Psoas muscle (tissue), 8 donors: ENCODE measurements around the gene LSP1. TPM values are rescaled to one million over a fixed set of nuclear protein-coding genes. Genes with fewer than 3 reads are reported as not detected.

Experiments
- ATAC-seq, 4 donors: fragments of 200-7000 bp; cut with Tn5 transposase; one replicate each; pipeline ENCODE4 v1.9.1; 2020; ENCODE audit warnings: moderate library complexity in 3 of 4, mild to moderate bottlenecking in 2 of 4
- DNase-seq, 2 donors: peaks; one replicate each; pipeline ENCODE4 v3.0.0-alpha.2; 2020
- H3K27ac ChIP-seq: fragments of 200-600 bp; one replicate; pipeline ENCODE4 v1.8.0; 2022
- H3K27me3 ChIP-seq, 3 donors: fragments of 200-600 bp in 1 of 3; one replicate each; pipeline versions ENCODE4 v1.6.1 to v1.8.0; 2013 to 2022; ENCODE audit warnings: low read length in 2 of 3, mild to moderate bottlenecking in 2 of 3, moderate library complexity in 1 of 3; ENCODE audit not compliant: insufficient read depth in 3 of 3
- H3K36me3 ChIP-seq, 2 donors: fragments of 200-600 bp in 1 of 2; one replicate each; pipeline versions ENCODE4 v1.6.1 to v1.8.0; 2013 to 2022; ENCODE audit warnings: low read depth in 1 of 2, mild to moderate bottlenecking in 1 of 2, moderate library complexity in 1 of 2; ENCODE audit not compliant: insufficient read depth in 1 of 2
- H3K4me1 ChIP-seq: fragments of 200-600 bp; one replicate; pipeline ENCODE4 v1.8.0; 2022
- H3K4me3 ChIP-seq: fragments of 200-600 bp; one replicate; pipeline ENCODE4 v1.8.0; 2022; ENCODE audit warnings: mild to moderate bottlenecking
- H3K9me3 ChIP-seq: fragments of 200-600 bp; one replicate; pipeline ENCODE4 v1.8.0; 2022
- CTCF ChIP-seq: fragments of 200-600 bp; IDR thresholded peaks from one replicate; pipeline ENCODE4 v1.8.0; 2022; ENCODE audit warnings: antibody characterized with exemption
- WGBS, 3 donors: extraction: QIAGEN DNeasy Blood & Tissue Kit; methylation state at CpG; one replicate each; pipeline versions ENCODE4 v1.1.6 to v1.1.7; 2013; 5-methylcytosine and 5-hydroxymethylcytosine counted together
- intact Hi-C, 2 donors: fragments of 100-400 bp; cut with DNase I; formaldehyde crosslinking; loops; one replicate each; pipeline versions ENCODE4 v1.11.0 to v1.14.2; 2022
- polyA plus RNA-seq, 3 donors: library from polyadenylated mRNA; stranded (reverse); fragments of 200-250 nt; gene quantifications; one replicate each; pipeline ENCODE4 v1.2.3, GENCODE V29; 2013
- total RNA-seq, 4 donors: library from RNA; stranded (reverse); fragmentation: NEBNext Ultra II Directional in 2 of 4; extraction: Animal tissue kit (Norgen Biotek cat#: 25700) in 2 of 4; gene quantifications; one replicate each; pipeline versions ENCODE4 v1.2.1 to v1.2.4, GENCODE V29; 2021 to 2023
- donor health status: healthy with polysubstance abuse.
- donor health status: DM: no; HTN: no; CAD: no; lungs with moderate emphysema.
- donor health status: Bipolar disorder and iron deficiency.
- donor health status: healthy.
- donor health status: DM: yes; HTN: yes; CAD: no.
- donor health status: DM: no; HTN: no; CAD: no.
- donor health status: DM: no; HTN: no; CAD: no.
- donor health status: DM: yes; HTN: yes; CAD: no.

The LSP1 gene
- total and polyA plus RNA-seq, 7 donors = 7.5 to 27.1 (median 14.4) TPM

GRCh38 chr11:1819074-1819473 lies 33.8 kb upstream of the LSP1 start:
- H3K27ac ChIP-seq = no peak overlapping the region
- no peak for TF ChIP-seq CTCF
- intact Hi-C loops = loop anchor here in 1 of 2 donors (5.0 kb wide), 1 partner anchor 87 kb away; no protein-coding TSS in a partner anchor
- ATAC-seq (no peak), DNase-seq (no peak)
- H3K4me1 ChIP-seq = no peaks in the 10 kb centered on the region
- 39 to 62% (median 46%) methylated on average over 3 of the region's 3 CpGs for WGBS, 3 donors
- no peaks in the 10 kb centered on the region for H3K36me3 ChIP-seq
- H3K4me3 ChIP-seq = no peak overlapping the region
- peaks cover 0 to 3% (median 0%) of the 10 kb centered on the region in 3 donors for H3K27me3 ChIP-seq
- H3K9me3 ChIP-seq = peaks cover 17% of the 10 kb centered on the region

GRCh38 chr11:1820463-1821325 lies 32.2 kb upstream of the LSP1 start:
- H3K36me3 ChIP-seq = no peaks in the 10 kb centered on the region
- H3K4me1 ChIP-seq = no peaks in the 10 kb centered on the region
- ATAC-seq (no peak), DNase-seq (no peak)
- 82 to 84% (median 83%) methylated on average over 14 of the region's 14 CpGs for WGBS, 3 donors
- TF ChIP-seq CTCF = no peak
- no peak overlapping the region for H3K27ac ChIP-seq
- H3K27me3 ChIP-seq = peaks cover 0 to 3% (median 0%) of the 10 kb centered on the region in 3 donors
- H3K4me3 ChIP-seq = no peak overlapping the region
- H3K9me3 ChIP-seq = peaks cover 17% of the 10 kb centered on the region
- intact Hi-C loops = no loop called here

- intact Hi-C loops = no loop called here
Observed at GRCh38 chr11:1821562-1821961, 31.3 kb upstream of the LSP1 start.

GRCh38 chr11:1822648-1823375 lies 30.1 kb upstream of the LSP1 start:
- no peak overlapping the region for H3K4me3 ChIP-seq
- peaks cover 0 to 4% (median 2%) of the 10 kb centered on the region in 3 donors for H3K27me3 ChIP-seq
- TF ChIP-seq CTCF = no peak
- intact Hi-C loops = no loop called here
- no peak for ATAC-seq
- H3K4me1 ChIP-seq = no peaks in the 10 kb centered on the region
- H3K9me3 ChIP-seq = peaks cover 11% of the 10 kb centered on the region
- WGBS, 3 donors = 69 to 83% (median 81%) methylated on average over 8 of the region's 8 CpGs
- H3K36me3 ChIP-seq = no peaks in the 10 kb centered on the region
- no peak overlapping the region for H3K27ac ChIP-seq
- DNase-seq = no peak

More at GRCh38 chr11:1821562-1821961, 31.3 kb upstream of the LSP1 start:
- Histone ChIP-seq H3K4me3 (no peak overlapping the region), H3K36me3 (no peaks in the 10 kb centered on the region), H3K4me1 (no peaks in the 10 kb centered on the region), H3K9me3 (peaks cover 17% of the 10 kb centered on the region), H3K27me3 (no peaks in the 10 kb centered on the region), H3K27ac (no peak overlapping the region)
- ATAC-seq (no peak), DNase-seq (no peak)
- TF ChIP-seq CTCF = no peak
